Stimulated activated naive CD4-positive, alpha-beta T cell (primary cell): ENCODE results near the gene KIAA1755.
A peak's percentile ranks its signal among the peaks of the same experiment; 100 is the strongest.

Source experiments
- DNase-seq, 6 experiments: peaks; one replicate each; lab custom pipeline; 2025; lab: John Stamatoyannopoulos, UW

Gene KIAA1755

DNA sequence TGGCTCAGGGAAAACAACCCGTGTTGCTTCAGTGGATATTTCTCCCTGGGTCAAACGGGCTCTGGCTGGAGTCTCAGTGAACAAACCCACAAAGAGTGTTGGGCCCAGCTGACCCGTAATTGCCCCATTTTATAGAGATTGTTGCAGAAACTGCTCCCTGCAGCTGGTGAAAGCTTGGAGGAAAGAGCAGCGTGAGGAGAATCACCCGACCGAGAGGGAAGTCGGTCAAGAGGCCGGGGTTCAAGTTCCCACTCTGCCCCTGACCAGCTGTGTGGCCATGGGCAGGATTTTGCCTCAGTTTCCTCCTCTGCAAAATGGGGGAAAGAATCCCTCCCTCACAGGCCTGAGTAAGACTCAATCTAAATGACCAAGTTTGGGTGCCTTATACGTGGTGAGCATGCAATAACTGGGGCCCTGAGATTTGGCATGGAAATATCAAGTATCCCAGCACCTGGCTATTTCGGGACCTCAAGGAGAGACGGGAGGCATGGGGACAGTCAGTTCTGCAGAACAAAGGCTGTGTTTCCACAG lies 93.8 kb downstream of the KIAA1755 start:
- no peak for DNase-seq

DNA sequence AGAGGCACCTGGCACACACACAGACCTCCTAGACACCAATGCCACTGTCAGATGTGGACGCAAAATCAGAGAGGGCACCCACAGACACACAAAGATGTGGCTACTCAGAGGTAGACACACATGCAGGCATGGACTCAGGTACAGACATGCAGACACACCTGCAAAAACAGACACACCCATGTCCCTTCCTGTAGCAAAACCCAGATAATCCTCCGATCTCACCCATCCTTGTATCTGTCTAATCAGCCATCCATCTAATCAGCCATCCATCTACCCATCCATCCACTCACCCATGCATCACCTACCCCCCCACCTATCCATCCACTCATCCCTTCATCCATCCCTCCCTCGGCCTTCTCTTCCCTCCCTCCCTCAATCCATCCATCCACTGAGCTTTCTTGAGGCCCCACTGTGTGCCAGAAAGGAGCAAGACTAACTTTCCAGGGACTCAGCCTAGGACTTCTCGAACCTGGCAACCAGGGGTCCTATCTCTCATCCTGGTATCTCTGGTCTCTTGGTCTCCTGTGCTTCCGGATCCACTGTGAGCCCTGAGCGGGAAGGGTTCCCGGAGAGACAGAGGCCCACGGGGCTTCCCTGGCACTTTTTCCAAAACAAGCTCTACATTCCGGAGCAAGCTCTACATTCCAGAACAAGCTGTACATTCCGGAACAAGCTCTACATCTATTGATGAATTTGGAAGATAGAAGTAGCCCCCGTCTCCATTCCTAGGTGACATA lies 94.4 kb downstream of the KIAA1755 start:
- DNase-seq, result no peak

GRCh38 chr20:38165089-38165965 lies 95.2 kb downstream of the KIAA1755 start, which contains the start of gene TGM2:
Gene TGM2 (minus strand): TSS chr20:38165270. CDS start chr20:38165198, 72 bp downstream.
- DNase-seq, result peak in 1 of 6 experiments; percentile 2

- peak in 1 of 6 experiments; percentile 2 for DNase-seq
Measured at GRCh38 chr20:38164624-38165088, 95.9 kb downstream of the KIAA1755 start.

DNA sequence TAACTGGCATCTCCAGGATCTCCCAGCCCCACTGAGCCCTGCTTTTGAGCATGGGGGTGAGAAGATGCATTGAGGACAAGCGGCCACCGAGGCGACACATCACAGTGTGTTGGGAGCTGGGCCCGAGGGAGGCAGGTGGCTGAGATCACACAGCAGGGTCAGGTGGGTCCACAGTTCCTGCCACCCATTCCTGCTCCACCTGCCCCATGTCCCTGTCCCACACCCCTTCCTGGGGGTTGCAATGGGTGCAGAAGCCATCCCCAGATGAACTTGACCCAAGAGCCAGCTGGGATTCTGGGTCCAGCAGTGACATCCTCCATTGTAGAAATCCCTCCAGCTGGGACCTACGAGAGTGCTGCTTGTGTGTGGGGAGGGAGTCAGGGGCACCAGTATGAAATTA lies 96.5 kb downstream of the KIAA1755 start:
- no peak for DNase-seq

DNA sequence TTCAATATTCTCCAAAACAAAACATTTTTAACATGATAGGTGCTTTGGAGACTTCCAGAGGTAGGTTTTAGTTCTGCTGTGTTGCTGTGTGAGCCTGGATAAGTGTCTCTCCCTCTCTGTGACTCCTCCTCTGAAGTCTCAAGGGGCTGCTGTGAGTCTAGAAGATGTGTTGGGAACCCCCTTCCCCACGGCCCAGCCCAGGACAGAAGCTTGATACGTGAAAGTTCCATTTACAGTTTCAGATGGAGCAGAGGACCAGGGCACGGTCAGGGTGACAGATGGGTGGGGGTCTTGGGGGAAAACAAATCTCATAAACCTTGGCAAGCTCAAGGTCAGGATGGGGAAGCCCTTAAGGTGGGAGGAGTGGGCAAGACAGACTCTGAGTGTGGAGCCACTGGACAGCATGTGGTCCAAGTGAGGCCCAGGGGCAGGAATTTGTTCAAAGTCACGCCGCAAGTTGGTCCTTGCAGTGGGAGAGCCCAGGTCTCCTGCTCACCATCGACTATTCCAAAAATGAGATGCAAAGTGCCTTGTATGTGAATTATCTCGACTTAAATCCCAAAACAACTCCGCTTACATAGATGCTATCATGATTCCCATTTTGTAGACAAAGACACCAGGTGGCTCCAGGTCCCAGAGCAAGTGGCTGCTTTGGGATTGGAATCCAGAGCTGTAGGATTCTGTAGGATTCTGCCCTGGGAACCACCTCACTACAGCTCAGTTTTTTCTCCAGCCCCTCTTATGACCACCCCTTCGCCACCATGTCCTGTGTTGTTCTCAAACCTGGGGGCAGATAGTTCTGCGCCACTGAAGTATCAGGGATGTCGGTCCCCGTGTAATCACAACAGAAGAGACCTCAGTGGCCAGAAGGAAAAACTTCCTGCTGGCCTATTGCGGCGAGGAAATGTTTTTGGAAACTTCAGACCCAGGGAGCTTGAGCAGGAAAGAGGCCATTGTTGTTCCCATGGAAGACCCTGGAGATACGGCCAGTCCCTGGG lies 97.4 kb downstream of the KIAA1755 start:
- no peak for DNase-seq

GRCh38 chr20:38162149-38162548 lies 98.4 kb downstream of the KIAA1755 start:
- DNase-seq, result no peak

GRCh38 chr20:38161412-38161774 lies 99.1 kb downstream of the KIAA1755 start:
- no peak for DNase-seq
